BJ (cell line): ENCODE data around the gene TAS2R46. TPM values are rescaled to one million over a fixed set of nuclear protein-coding genes. Genes with fewer than 3 reads are reported as not detected.

Source experiments
- CTCF ChIA-PET: fragments of 350-600 bp; formaldehyde crosslinking; extraction: SDS; loops from one replicate; lab custom pipeline; 2021; ENCODE audit warnings: antibody characterized with exemption, inconsistent platforms; lab: Yijun Ruan, JAX
- POLR2A ChIA-PET: fragments of 300-600 bp; sonication (Branson Sonifier 250); formaldehyde crosslinking; extraction: SDS; loops from one replicate; lab custom pipeline; 2021; ENCODE audit warnings: antibody characterized with exemption; lab: Charles Lee
- DNase-seq: peaks from one replicate; pipeline ENCODE4 v3.0.0-alpha.2; 2011; ENCODE audit warnings: low read depth
- H3K27me3 ChIP-seq: 2 replicates; pipeline ENCODE4 v1.6.0; 2011; ENCODE audit warnings: low read length; ENCODE audit not compliant: control insufficient read depth, insufficient read depth
- H3K36me3 ChIP-seq: 2 replicates; pipeline ENCODE4 v1.5.1; 2011; ENCODE audit warnings: low read length; ENCODE audit not compliant: control insufficient read depth, insufficient read depth
- H3K4me3 ChIP-seq: 2 replicates; pipeline ENCODE4 v1.5.1; 2011; ENCODE audit warnings: low read depth, mild to moderate bottlenecking, control low read depth, low read length
- polyA plus RNA-seq: library from polyadenylated mRNA; depleted of rRNA; stranded (reverse); fragments of >200 nt; gene quantifications from 2 replicates; pipeline ENCODE4 v1.2.3, GENCODE V29; 2011
- TF ChIP-seq, protein P1 (sequence below): IDR thresholded peaks from 2 replicates; pipeline ENCODE4 v1.5.1; 2011; ENCODE audit warnings: low read depth, mild to moderate bottlenecking, control low read depth, inconsistent platforms, low read length, moderate library complexity; ENCODE audit not compliant: insufficient read depth

TAS2R46 gene
- polyA plus RNA-seq, 1 experiment: 0.09 TPM

DNA sequence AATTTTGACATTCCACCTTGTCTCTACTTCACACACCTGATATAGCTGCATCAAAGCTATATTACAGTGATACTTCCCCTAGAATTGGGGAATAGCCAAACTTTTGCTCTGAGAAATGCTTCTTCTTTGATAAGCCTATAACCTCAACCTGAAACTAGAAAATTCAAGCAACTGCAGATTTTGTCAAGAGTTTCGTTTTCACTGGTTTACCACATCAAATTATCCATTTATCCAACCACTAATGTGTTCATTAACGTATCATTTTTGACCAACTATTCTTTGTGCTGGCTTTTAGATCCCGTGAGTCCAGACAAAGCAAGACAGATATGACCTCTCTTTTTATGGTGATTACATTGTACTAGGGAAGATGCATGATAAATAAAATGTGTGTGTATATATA, 13.5 kb upstream of the TAS2R46 start:
- H3K4me3 ChIP-seq: no peak overlapping the region
- CTCF ChIA-PET: no interaction called here

DNA sequence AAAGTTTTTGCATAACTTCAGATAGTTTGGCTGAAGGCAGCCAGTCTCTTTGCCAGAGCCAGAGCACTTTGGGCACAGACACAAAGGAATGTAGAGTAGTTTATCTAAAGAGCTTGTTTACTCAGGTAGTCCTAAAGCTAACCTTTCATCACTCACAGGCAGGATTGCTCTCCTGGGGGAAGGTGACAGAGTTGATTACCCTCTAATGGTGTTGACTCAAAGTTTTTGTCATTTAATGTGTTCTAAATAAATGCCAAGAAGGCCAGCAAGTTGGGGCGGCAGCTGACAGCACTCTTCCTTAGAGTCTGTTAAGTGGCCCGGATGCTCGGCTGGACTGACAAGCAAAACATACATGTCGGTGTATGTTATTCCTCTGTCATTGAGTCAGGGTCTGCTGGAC, 9.3 kb upstream of the TAS2R46 start:
- DNase-seq: no peak
- POLR2A ChIA-PET: no interaction called here
- Histone ChIP-seq H3K4me3 (no peak overlapping the region), H3K27me3 (no peaks in the 10 kb centered on the region), H3K36me3 (no peaks in the 10 kb centered on the region)
- CTCF ChIA-PET: interaction anchor here (0.5 kb wide), 1 partner anchor 1450 kb away, joined by 3 read pairs; no protein-coding TSS in a partner anchor
- TF ChIP-seq, protein P1, sequence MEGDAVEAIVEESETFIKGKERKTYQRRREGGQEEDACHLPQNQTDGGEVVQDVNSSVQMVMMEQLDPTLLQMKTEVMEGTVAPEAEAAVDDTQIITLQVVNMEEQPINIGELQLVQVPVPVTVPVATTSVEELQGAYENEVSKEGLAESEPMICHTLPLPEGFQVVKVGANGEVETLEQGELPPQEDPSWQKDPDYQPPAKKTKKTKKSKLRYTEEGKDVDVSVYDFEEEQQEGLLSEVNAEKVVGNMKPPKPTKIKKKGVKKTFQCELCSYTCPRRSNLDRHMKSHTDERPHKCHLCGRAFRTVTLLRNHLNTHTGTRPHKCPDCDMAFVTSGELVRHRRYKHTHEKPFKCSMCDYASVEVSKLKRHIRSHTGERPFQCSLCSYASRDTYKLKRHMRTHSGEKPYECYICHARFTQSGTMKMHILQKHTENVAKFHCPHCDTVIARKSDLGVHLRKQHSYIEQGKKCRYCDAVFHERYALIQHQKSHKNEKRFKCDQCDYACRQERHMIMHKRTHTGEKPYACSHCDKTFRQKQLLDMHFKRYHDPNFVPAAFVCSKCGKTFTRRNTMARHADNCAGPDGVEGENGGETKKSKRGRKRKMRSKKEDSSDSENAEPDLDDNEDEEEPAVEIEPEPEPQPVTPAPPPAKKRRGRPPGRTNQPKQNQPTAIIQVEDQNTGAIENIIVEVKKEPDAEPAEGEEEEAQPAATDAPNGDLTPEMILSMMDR: no peak

More for the DNA sequence above, 13.5 kb upstream of the TAS2R46 start:
- TF ChIP-seq, protein P1: no peak
- no peaks in the 10 kb centered on the region for H3K27me3 ChIP-seq
- no peaks in the 10 kb centered on the region for H3K36me3 ChIP-seq
- no peak for DNase-seq
- POLR2A ChIA-PET: no interaction called here

DNA sequence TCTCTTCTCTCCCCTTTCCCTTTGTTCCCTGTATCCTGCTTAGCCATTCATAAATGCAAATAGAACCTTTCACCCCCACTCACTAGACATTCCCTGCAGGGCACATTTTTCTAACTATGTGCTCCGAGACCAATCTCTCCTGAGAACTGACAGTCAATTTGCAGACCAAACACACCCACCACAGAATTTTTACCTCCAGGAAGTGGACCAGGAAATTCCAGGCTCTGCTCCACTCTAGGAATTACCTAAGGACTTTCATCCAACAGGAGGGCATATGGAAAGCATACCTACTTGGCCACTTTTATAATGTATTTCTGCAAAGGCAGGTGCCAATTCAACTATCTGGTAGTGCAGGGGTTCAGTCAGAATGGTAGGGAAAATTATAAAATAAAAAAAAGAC, 8.9 kb upstream of the TAS2R46 start:
- POLR2A ChIA-PET: no interaction called here
- Histone ChIP-seq H3K36me3 (no peaks in the 10 kb centered on the region), H3K27me3 (no peaks in the 10 kb centered on the region), H3K4me3 (no peak overlapping the region)
- no peak for DNase-seq
- CTCF ChIA-PET: interaction anchor here (0.5 kb wide), 1 partner anchor 1451 kb away, joined by 3 read pairs; no protein-coding TSS in a partner anchor
- TF ChIP-seq, protein P1: no peak

DNA sequence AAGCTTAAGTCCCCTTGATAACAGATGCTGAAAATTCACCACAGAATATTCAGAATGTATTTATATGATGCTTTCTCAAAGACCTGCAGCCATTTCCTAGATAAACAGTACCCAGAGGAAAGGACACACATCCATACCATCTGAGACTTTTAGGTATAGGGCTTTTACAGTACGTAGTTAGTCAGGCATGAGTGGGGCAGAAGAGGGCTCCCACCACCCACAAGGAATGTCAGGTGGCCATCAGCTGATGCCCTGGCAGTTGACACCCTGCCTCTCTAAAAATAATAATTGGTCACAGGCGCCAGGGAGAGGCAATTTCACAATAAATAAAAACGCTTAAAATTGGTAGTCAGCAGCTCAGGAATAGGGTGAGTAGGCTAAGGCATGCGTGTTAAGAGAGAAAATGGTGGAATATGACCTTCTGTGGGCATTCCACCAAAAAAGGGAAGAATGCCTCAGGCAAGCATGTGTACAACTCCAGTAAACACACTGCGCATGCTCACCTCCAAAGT, 7.8 kb upstream of the TAS2R46 start:
- TF ChIP-seq, protein P1: no peak
- Histone ChIP-seq H3K27me3 (no peaks in the 10 kb centered on the region), H3K4me3 (no peak overlapping the region), H3K36me3 (no peaks in the 10 kb centered on the region)
- CTCF ChIA-PET: interaction anchor here (2.4 kb wide), 1 partner anchor 14 kb away, joined by 5 read pairs; no protein-coding TSS in a partner anchor
- POLR2A ChIA-PET: no interaction called here
- DNase-seq: no peak

DNA sequence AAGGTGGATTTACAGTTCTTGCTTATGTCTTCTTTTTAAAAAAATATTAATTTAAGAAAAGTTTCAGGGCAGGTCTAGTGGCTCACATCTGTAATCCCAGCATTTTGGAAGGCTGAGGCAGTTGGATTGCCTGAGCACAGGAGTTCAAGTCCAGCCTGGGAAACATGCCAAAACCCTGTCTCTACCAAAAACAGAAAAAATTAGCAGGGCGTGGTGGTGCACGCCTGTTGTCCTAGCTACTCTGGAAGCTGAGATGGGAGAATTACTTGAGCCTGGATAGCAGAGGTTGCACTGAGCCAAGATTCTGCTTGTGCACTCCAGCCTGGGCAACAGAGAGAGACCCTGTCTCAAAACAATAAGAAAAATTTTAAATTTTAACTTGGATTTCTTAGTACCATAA, 5.4 kb upstream of the TAS2R46 start:
- Histone ChIP-seq H3K27me3 (no peaks in the 10 kb centered on the region), H3K36me3 (no peaks in the 10 kb centered on the region), H3K4me3 (no peak overlapping the region)
- POLR2A ChIA-PET: no interaction called here
- CTCF ChIA-PET: interaction anchor here (2.4 kb wide), 1 partner anchor 12 kb away, joined by 5 read pairs; no protein-coding TSS in a partner anchor
- DNase-seq: no peak
- TF ChIP-seq, protein P1: no peak
